ENCODE results near the gene TMEM131L. TPM values are rescaled to one million over a fixed set of nuclear protein-coding genes. Genes with fewer than 3 reads are reported as not detected.

Gene TMEM131L
- total and polyA plus RNA-seq, 5 donors = 4.6 to 13.3 (median 10.0) TPM

- Histone ChIP-seq H3K4me3 (ENCODE audit: low read length) (no peak overlapping the region), H3K9me3 (ENCODE audit: control insufficient read depth, low read length) (no peaks in the 10 kb centered on the region), H3K27ac (ENCODE audit: low read length) (no peak overlapping the region), H3K27me3 (ENCODE audit: control insufficient read depth, insufficient read depth) (no peaks in the 10 kb centered on the region), H3K4me1 (ENCODE audit: control insufficient read depth, insufficient read depth, low read length) (peaks cover 2% of the 10 kb centered on the region)
- intact Hi-C loops (cut with DNase I) = no loop called here
- DNase-seq (no peak), ATAC-seq (no peak)
- 88% methylated on average over 5 of the region's 5 CpGs for WGBS
These were observed 43.6 kb downstream of the TMEM131L start for GRCh38 chr4:153509724-153510123.

- Histone ChIP-seq H3K4me1 (ENCODE audit: control insufficient read depth, insufficient read depth, low read length) (peaks cover 2% of the 10 kb centered on the region), H3K9me3 (ENCODE audit: control insufficient read depth, low read length) (no peaks in the 10 kb centered on the region), H3K4me3 (ENCODE audit: low read length) (no peak overlapping the region), H3K27ac (ENCODE audit: low read length) (no peak overlapping the region), H3K27me3 (ENCODE audit: control insufficient read depth, insufficient read depth) (no peaks in the 10 kb centered on the region)
- no peak for ATAC-seq
- intact Hi-C loops (cut with DNase I) = no loop called here
- 94% methylated on average over 7 of the region's 7 CpGs for WGBS
- no peak for DNase-seq
These were observed 44.3 kb downstream of the TMEM131L start for GRCh38 chr4:153510252-153511001.

DNA sequence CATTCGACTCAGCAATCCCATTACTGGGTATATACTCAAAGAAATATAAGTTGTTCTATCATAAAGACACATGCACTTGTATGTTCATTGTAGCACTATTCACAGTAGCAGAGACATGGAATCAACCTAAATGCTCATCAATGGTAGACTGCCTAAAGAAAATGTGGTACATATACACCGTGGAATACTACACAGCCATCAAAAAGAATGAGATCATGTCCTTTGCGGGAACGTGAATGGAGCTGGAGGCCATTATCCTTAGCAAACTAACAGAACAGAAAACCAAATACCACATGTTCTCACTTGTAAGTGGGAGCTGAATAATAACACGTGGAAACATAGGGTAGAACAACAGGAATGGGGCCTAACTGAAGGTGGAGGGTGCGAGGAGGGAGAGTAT is 44.9 kb downstream of the TMEM131L start:
- 97% methylated on average over 6 of the region's 6 CpGs for whole genome bisulfite sequencing
- peaks cover 2% of the 10 kb centered on the region for H3K4me1 ChIP-seq (ENCODE audit: control insufficient read depth, insufficient read depth, low read length)

GRCh38 chr4:153512162-153512852 is 46.1 kb downstream of the TMEM131L start:
- no peaks in the 10 kb centered on the region for H3K9me3 ChIP-seq (ENCODE audit: control insufficient read depth, low read length)

More for the DNA sequence above, 44.9 kb downstream of the TMEM131L start:
- ATAC-seq = no peak
- intact Hi-C loops (cut with DNase I) = no loop called here
- DNase-seq = no peak
- Histone ChIP-seq H3K27ac (ENCODE audit: low read length) (no peak overlapping the region), H3K27me3 (ENCODE audit: control insufficient read depth, insufficient read depth) (no peaks in the 10 kb centered on the region), H3K4me3 (ENCODE audit: low read length) (no peak overlapping the region), H3K9me3 (ENCODE audit: control insufficient read depth, low read length) (no peaks in the 10 kb centered on the region)

DNA sequence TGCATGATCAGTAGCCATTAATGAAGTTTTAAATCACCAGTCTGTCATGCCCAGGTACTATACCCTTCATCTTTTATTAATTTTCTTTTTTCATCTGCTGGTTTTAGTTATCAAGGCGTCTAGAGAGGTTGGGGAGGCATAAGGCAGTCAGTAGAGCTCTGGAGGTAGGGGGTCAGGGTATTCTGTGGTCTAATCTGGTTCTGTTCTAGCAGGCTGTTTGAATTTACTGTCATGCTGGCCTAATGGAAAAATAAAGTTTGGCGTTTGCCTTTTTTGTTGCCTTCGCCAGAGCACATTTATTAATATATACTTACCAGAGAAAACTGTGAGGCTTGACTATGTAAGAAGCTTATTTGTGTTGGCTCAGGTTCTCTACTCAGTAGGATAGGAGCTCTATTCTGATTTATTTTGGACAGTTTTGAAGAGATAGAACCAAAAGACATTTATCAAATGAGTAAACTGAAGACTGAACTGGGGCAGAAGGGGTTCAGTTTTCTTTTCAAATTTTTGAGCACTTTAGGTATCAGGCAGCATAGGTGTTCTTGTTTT is 46.9 kb downstream of the TMEM131L start:
- peak; percentile 53 to 62 for ATAC-seq
- no peaks in the 10 kb centered on the region for H3K9me3 ChIP-seq (ENCODE audit: control insufficient read depth, low read length)
- H3K27me3 ChIP-seq (ENCODE audit: control insufficient read depth, insufficient read depth) = no peaks in the 10 kb centered on the region
- DNase-seq = no peak
- no peaks in the 10 kb centered on the region for H3K4me1 ChIP-seq (ENCODE audit: control insufficient read depth, insufficient read depth, low read length)
- WGBS = 58% methylated on average over 3 of the region's 3 CpGs
- no peak overlapping the region for H3K4me3 ChIP-seq (ENCODE audit: low read length)
- intact Hi-C loops (cut with DNase I) = no loop called here
- H3K27ac ChIP-seq (ENCODE audit: low read length) = peak overlapping the region; percentile 19

More at GRCh38 chr4:153512162-153512852, 46.1 kb downstream of the TMEM131L start:
- intact Hi-C loops (cut with DNase I) = no loop called here
- no peaks in the 10 kb centered on the region for H3K27me3 ChIP-seq (ENCODE audit: control insufficient read depth, insufficient read depth)
- H3K27ac ChIP-seq (ENCODE audit: low read length) = no peak overlapping the region
- ATAC-seq (no peak), DNase-seq (no peak)
- H3K4me3 ChIP-seq (ENCODE audit: low read length) = no peak overlapping the region
- H3K4me1 ChIP-seq (ENCODE audit: control insufficient read depth, insufficient read depth, low read length) = no peaks in the 10 kb centered on the region
- WGBS = 76% methylated on average over 7 of the region's 7 CpGs

GRCh38 chr4:153513596-153513995 is 47.4 kb downstream of the TMEM131L start:
- WGBS = 32% methylated on average over 1 of the region's 1 CpG
- Histone ChIP-seq H3K4me1 (ENCODE audit: control insufficient read depth, insufficient read depth, low read length) (no peaks in the 10 kb centered on the region), H3K9me3 (ENCODE audit: control insufficient read depth, low read length) (no peaks in the 10 kb centered on the region), H3K27ac (ENCODE audit: low read length) (no peak overlapping the region), H3K27me3 (ENCODE audit: control insufficient read depth, insufficient read depth) (no peaks in the 10 kb centered on the region), H3K4me3 (ENCODE audit: low read length) (no peak overlapping the region)
- ATAC-seq = no peak
- no peak for DNase-seq
- intact Hi-C loops (cut with DNase I) = no loop called here

DNA sequence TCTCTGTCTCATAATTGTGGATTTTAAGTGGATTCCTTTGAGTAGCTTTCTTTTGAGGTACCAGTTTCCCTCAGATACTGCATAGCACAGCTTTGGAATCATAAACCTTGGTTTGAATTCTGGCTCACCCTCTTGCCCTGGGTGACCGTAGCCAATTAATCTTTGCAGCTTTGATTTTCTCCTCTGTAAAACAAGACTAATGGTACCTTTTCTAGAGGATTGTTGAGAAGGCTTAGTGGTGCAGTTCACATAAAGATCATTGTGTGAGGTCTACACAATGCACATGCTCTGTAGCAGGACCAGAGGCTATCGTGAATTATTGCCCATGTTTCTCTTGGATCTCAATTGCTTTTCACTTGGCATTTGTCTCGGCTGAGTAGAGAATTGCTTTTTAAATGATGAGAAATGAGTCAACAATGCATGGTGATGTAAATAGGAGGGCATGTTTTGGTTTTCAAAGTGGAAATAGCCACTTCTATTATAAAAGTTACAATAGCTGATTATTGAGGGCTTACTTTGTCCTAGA is 47.9 kb downstream of the TMEM131L start:
- intact Hi-C loops (cut with DNase I) = no loop called here
- ATAC-seq = peak; percentile 38 to 70
- WGBS = 55% methylated on average over 3 of the region's 3 CpGs
- Histone ChIP-seq H3K4me1 (ENCODE audit: control insufficient read depth, insufficient read depth, low read length) (no peaks in the 10 kb centered on the region), H3K27me3 (ENCODE audit: control insufficient read depth, insufficient read depth) (no peaks in the 10 kb centered on the region), H3K27ac (ENCODE audit: low read length) (no peak overlapping the region), H3K4me3 (ENCODE audit: low read length) (no peak overlapping the region), H3K9me3 (ENCODE audit: control insufficient read depth, low read length) (no peaks in the 10 kb centered on the region)
- no peak for DNase-seq

DNA sequence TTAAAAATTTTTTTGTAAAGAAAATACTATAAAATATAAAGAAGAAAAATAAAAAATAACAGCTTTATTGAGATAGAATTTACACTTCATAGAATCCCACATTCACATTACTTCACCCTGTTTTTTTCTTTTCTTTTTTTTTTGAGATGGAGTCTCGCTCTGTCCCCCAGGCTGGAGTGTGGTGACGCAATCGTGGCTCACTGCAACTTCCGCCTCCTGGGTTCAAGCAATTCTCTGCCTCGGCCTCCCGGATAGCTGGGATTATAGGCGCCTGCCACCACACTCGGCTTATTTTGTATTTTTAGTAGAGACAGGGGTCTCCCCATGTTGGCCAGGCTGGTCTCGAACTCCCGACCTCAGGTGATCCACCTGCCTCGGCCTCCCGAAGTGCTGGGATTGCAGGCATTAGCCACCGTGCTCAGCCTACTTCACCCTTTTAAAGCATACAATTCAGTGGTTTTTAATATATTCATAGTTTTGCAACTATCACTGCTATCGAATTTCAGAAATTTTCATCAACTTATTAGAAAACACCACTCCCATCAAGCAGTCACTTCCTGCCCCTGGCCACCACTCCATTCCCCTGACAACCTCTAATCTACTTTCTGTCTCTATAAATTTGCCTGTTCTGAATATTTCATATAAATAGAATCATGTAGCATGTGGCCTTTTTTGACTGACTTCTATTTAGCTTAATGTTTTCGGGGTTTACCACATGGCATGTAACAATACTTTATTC is 48.7 kb downstream of the TMEM131L start:
- DNase-seq (peak in 1 of 3 donors; percentile 51), ATAC-seq (no peak)
- no peaks in the 10 kb centered on the region for H3K27me3 ChIP-seq (ENCODE audit: control insufficient read depth, insufficient read depth)
- intact Hi-C loops (cut with DNase I) = no loop called here
- no peak overlapping the region for H3K27ac ChIP-seq (ENCODE audit: low read length)
- H3K4me3 ChIP-seq (ENCODE audit: low read length) = no peak overlapping the region
- H3K9me3 ChIP-seq (ENCODE audit: control insufficient read depth, low read length) = no peaks in the 10 kb centered on the region
- no peaks in the 10 kb centered on the region for H3K4me1 ChIP-seq (ENCODE audit: control insufficient read depth, insufficient read depth, low read length)
- 86% methylated on average over 15 of the region's 15 CpGs for WGBS

- Histone ChIP-seq H3K9me3 (ENCODE audit: control insufficient read depth, low read length) (no peaks in the 10 kb centered on the region), H3K4me1 (ENCODE audit: control insufficient read depth, insufficient read depth, low read length) (no peaks in the 10 kb centered on the region), H3K27me3 (ENCODE audit: control insufficient read depth, insufficient read depth) (no peaks in the 10 kb centered on the region), H3K27ac (ENCODE audit: low read length) (no peak overlapping the region), H3K4me3 (ENCODE audit: low read length) (no peak overlapping the region)
- DNase-seq (no peak), ATAC-seq (no peak)
- intact Hi-C loops (cut with DNase I) = no loop called here
- 93% methylated on average over 3 of the region's 3 CpGs for WGBS
These were observed 51.0 kb downstream of the TMEM131L start for GRCh38 chr4:153517159-153517558.

DNA sequence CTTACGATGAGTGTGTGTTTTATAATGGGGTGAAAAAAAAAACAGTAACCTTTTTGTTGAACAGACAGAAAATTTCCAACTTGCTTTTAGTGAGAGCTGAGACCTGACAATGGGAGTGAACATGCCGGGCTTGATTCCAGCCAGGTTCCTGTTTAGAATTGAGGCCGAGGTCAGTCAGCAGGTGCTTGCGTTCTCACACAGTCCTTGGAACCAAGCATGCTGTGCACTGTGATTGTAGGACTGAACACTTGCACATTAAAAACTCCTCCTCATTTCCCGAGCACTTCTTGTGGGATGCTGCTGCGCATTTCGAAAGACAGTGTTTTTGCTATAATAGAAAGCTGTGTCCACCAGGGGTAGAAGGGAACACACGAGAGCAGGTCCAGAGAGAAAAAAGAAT is 51.8 kb downstream of the TMEM131L start:
- no peak overlapping the region for H3K4me3 ChIP-seq (ENCODE audit: low read length)
- H3K9me3 ChIP-seq (ENCODE audit: control insufficient read depth, low read length) = no peaks in the 10 kb centered on the region
- H3K4me1 ChIP-seq (ENCODE audit: control insufficient read depth, insufficient read depth, low read length) = no peaks in the 10 kb centered on the region
- ATAC-seq (peak in 1 of 2 donors; percentile 68), DNase-seq (no peak)
- intact Hi-C loops (cut with DNase I) = no loop called here
- no peaks in the 10 kb centered on the region for H3K27me3 ChIP-seq (ENCODE audit: control insufficient read depth, insufficient read depth)
- WGBS = 70% methylated on average over 8 of the region's 8 CpGs
- no peak overlapping the region for H3K27ac ChIP-seq (ENCODE audit: low read length)

Data from right cardiac atrium (tissue), 5 donors.